PC-3 (cell line): ENCODE data around the gene PPM1L. TPM values are rescaled to one million over a fixed set of nuclear protein-coding genes. Genes with fewer than 3 reads are reported as not detected.

Experiments
- ATAC-seq: fragments of 200-7000 bp; cut with Tn5 transposase; 2 replicates; pipeline ENCODE4 v1.9.1; 2020; ENCODE audit warnings: mild to moderate bottlenecking, moderate library complexity
- BruUV-seq: library from RNA; stranded (reverse); fragments of 400-500 nt; replicated peaks from 2 replicates; lab custom pipeline; 2021; lab: Mats Ljungman, UMichigan
- CTCF ChIA-PET: fragments of 300-600 bp; sonication (Branson Sonifier 250); formaldehyde crosslinking; loops from one replicate; lab custom pipeline; 2022; ENCODE audit warnings: antibody characterized with exemption; lab: Charles Lee
- POLR2A ChIA-PET: fragments of 300-600 bp; sonication (Branson Sonifier 250); formaldehyde crosslinking; loops from one replicate; lab custom pipeline; 2022; ENCODE audit warnings: antibody characterized with exemption; ENCODE audit not compliant: unreplicated experiment; lab: Charles Lee
- DNase-seq: peaks from one replicate; pipeline ENCODE4 v3.0.0-alpha.2; 2015
- H2AFZ ChIP-seq: fragments of 300-600 bp; sonication (generic); 2 replicates; pipeline ENCODE4 v1.6.0; 2016; ENCODE audit warnings: antibody characterized with exemption, low read length
- H3F3A ChIP-seq: fragments of 300-600 bp; sonication (generic); one replicate; pipeline ENCODE4 v1.6.0; 2017; ENCODE audit warnings: antibody characterized with exemption, low read length, control low read depth, mild to moderate bottlenecking; ENCODE audit not compliant: unreplicated experiment
- H3K27ac ChIP-seq: fragments of 300-600 bp; sonication (generic); 2 replicates; pipeline ENCODE4 v1.5.1; 2016; ENCODE audit warnings: mild to moderate bottlenecking, low read length
- H3K27me3 ChIP-seq: fragments of 300-600 bp; sonication (generic); 2 replicates; pipeline ENCODE4 v1.6.1; 2016; ENCODE audit warnings: low read length, mixed read lengths
- H3K36me3 ChIP-seq: fragments of 300-600 bp; sonication (generic); 2 replicates; pipeline ENCODE4 v1.6.1; 2016; ENCODE audit warnings: low read depth, mixed run types, low read length, mixed read lengths
- H3K4me1 ChIP-seq: fragments of 300-600 bp; sonication (generic); 2 replicates; pipeline ENCODE4 v1.5.1; 2016; ENCODE audit warnings: low read length; ENCODE audit not compliant: insufficient read depth
- H3K4me2 ChIP-seq: fragments of 300-600 bp; sonication (generic); 2 replicates; pipeline ENCODE4 v1.6.0; 2016; ENCODE audit warnings: low read length
- H3K4me3 ChIP-seq: fragments of 300-600 bp; sonication (generic); 2 replicates; pipeline ENCODE4 v1.5.1; 2016; ENCODE audit warnings: mild to moderate bottlenecking, low read length, mixed read lengths
- H3K79me2 ChIP-seq: fragments of 300-600 bp; sonication (generic); 2 replicates; pipeline ENCODE4 v1.6.1; 2017; ENCODE audit warnings: low read length, mixed read lengths
- H3K9ac ChIP-seq: fragments of 300-600 bp; sonication (generic); 2 replicates; pipeline ENCODE4 v1.6.0; 2016; ENCODE audit warnings: mild to moderate bottlenecking, low read length
- H3K9me2 ChIP-seq: fragments of 300-600 bp; sonication (generic); replicated peaks from 2 replicates; pipeline ENCODE4 v1.6.1; 2016; ENCODE audit warnings: mixed run types, low read length, mixed read lengths
- H3K9me3 ChIP-seq: fragments of 300-600 bp; sonication (generic); 2 replicates; pipeline ENCODE4 v1.6.1; 2016; ENCODE audit warnings: low read length, mixed read lengths
- H4K20me1 ChIP-seq: fragments of 300-600 bp; sonication (generic); 2 replicates; pipeline ENCODE4 v1.6.1; 2016; ENCODE audit warnings: low read length, mixed read lengths
- EZH2 ChIP-seq: fragments of 300-600 bp; sonication (generic); IDR thresholded peaks from one replicate; pipeline ENCODE4 v1.6.1; 2017; ENCODE audit warnings: antibody characterized with exemption, mild to moderate bottlenecking, low read length; ENCODE audit not compliant: unreplicated experiment
- EZH2phosphoT487 ChIP-seq: fragments of 300-600 bp; sonication (generic); IDR thresholded peaks from 2 replicates; pipeline ENCODE4 v1.6.1; 2018; ENCODE audit warnings: mild to moderate bottlenecking, antibody characterized with exemption, low read length, borderline replicate concordance
- intact Hi-C: fragments of 100-400 bp; cut with micrococcal nuclease; formaldehyde crosslinking; loops from 2 replicates; pipeline ENCODE4 v1.9.0; 2023
- total RNA-seq: library from RNA; depleted of rRNA; stranded (reverse); fragments of >200 nt; gene quantifications from 2 replicates; pipeline ENCODE4 v1.2.3, GENCODE V29; 2014
- TF ChIP-seq, protein P1 (sequence below): fragments of 300-600 bp; sonication (generic); conservative IDR thresholded peaks from 2 replicates; pipeline ENCODE4 v1.5.1; 2017; ENCODE audit warnings: antibody characterized with exemption, low read depth, mild to moderate bottlenecking, low read length

PPM1L gene
- total RNA-seq, 1 experiment from 2014 or later = 7.0 TPM

DNA sequence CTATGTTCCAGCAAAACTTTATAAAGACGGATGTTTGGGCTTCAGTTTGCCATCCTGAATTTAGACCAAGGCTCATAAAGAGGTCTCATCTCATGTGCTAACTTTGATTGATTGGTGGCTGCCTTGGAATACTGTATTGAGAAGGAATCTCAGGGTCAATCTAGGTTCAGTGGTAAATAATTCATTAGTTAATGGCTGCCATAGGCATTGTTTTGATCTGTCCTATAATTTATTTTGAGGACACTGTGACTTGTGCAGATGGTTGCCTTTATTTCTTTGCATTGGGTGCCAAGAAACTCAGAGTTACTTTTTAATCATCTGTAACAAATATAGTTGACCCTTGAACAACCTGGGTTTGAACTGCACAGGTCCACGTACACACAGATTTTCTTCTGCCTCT lies 189.3 kb downstream of the PPM1L start:
- Histone ChIP-seq H2AFZ (no peak overlapping the region), H4K20me1 (no peaks in the 10 kb centered on the region), H3F3A (no peaks in the 10 kb centered on the region), H3K9me2 (no peaks in the 10 kb centered on the region), H3K4me3 (no peak overlapping the region), H3K9ac (no peak overlapping the region), H3K27ac (no peak overlapping the region), H3K36me3 (no peaks in the 10 kb centered on the region), H3K4me1 (no peaks in the 10 kb centered on the region), H3K79me2 (no peaks in the 10 kb centered on the region), H3K9me3 (no peaks in the 10 kb centered on the region), H3K4me2 (no peak overlapping the region), H3K27me3 (no peaks in the 10 kb centered on the region)
- TF ChIP-seq EZH2phosphoT487 (no peak), EZH2 (no peak)
- TF ChIP-seq, protein P1, sequence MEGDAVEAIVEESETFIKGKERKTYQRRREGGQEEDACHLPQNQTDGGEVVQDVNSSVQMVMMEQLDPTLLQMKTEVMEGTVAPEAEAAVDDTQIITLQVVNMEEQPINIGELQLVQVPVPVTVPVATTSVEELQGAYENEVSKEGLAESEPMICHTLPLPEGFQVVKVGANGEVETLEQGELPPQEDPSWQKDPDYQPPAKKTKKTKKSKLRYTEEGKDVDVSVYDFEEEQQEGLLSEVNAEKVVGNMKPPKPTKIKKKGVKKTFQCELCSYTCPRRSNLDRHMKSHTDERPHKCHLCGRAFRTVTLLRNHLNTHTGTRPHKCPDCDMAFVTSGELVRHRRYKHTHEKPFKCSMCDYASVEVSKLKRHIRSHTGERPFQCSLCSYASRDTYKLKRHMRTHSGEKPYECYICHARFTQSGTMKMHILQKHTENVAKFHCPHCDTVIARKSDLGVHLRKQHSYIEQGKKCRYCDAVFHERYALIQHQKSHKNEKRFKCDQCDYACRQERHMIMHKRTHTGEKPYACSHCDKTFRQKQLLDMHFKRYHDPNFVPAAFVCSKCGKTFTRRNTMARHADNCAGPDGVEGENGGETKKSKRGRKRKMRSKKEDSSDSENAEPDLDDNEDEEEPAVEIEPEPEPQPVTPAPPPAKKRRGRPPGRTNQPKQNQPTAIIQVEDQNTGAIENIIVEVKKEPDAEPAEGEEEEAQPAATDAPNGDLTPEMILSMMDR = no peak
- no peak for DNase-seq
- ChIA-PET CTCF (no interaction called here), POLR2A (no interaction called here)
- ATAC-seq = no peak
- BruUV-seq = no TSS peak
- intact Hi-C loops = no loop called here

DNA sequence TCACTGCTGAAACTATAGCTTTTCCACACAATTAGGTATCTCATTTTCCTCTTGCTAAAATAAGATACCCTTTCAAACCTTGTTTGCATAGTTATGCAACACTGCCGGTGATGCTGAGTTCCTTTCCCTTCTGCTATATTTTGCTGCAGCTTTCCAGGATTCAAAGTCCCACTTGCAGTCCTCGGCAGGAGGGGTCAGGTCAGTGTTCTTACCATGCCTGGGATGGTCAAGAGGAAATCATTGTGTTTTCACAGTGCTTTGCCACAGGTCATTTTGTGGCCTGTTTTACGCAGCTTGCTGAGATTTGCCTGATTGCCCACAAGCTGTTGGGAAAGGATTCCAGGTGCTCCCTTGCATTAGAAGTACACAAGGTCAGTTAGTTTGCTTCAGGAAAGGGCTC lies 192.2 kb downstream of the PPM1L start:
- TF ChIP-seq, protein P1 = no peak
- TF ChIP-seq EZH2 = no peak
- no peak for TF ChIP-seq EZH2phosphoT487
- no peaks in the 10 kb centered on the region for H3K79me2 ChIP-seq
- H3K36me3 ChIP-seq = no peaks in the 10 kb centered on the region
- DNase-seq = no peak
- no peaks in the 10 kb centered on the region for H3K9me2 ChIP-seq
- ChIA-PET CTCF (no interaction called here), POLR2A (no interaction called here)
- H3F3A ChIP-seq = no peaks in the 10 kb centered on the region
- no peak overlapping the region for H3K27ac ChIP-seq
- H3K9ac ChIP-seq = no peak overlapping the region
- ATAC-seq = no peak
- no peaks in the 10 kb centered on the region for H4K20me1 ChIP-seq
- no TSS peak for BruUV-seq
- H3K4me1 ChIP-seq = no peaks in the 10 kb centered on the region
- H3K9me3 ChIP-seq = no peaks in the 10 kb centered on the region
- no peak overlapping the region for H3K4me3 ChIP-seq
- H3K4me2 ChIP-seq = no peak overlapping the region
- H3K27me3 ChIP-seq = no peaks in the 10 kb centered on the region
- H2AFZ ChIP-seq = no peak overlapping the region
- intact Hi-C loops = no loop called here

DNA sequence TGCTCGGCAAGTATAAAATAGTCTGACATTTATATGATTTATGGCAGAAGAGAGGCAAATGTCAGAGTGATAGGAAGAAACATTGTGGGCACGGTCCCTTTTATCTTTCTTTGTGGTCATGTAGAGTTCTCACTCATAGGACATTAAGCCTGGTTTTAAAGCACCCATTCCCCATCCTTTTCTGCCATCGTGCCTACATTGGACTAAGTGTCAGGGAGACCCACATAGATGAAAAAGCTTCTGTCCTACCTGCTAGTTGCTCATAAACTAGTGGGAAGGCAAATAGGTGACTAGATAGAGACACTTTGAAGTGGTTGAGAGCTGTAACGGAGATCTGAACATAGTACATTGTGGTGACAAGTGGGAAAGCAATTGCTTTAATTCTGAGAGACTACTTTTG lies 193.4 kb downstream of the PPM1L start:
- H3K79me2 ChIP-seq = no peaks in the 10 kb centered on the region
- no peak overlapping the region for H2AFZ ChIP-seq
- DNase-seq (no peak), ATAC-seq (no peak)
- H4K20me1 ChIP-seq = no peaks in the 10 kb centered on the region
- no TSS peak for BruUV-seq
- H3K4me3 ChIP-seq = no peak overlapping the region
- H3K27ac ChIP-seq = no peak overlapping the region
- no peaks in the 10 kb centered on the region for H3K4me1 ChIP-seq
- H3K9me2 ChIP-seq = no peaks in the 10 kb centered on the region
- H3K9me3 ChIP-seq = no peaks in the 10 kb centered on the region
- no peaks in the 10 kb centered on the region for H3K27me3 ChIP-seq
- intact Hi-C loops = no loop called here
- ChIA-PET CTCF (no interaction called here), POLR2A (no interaction called here)
- H3K4me2 ChIP-seq = no peak overlapping the region
- TF ChIP-seq EZH2phosphoT487 = no peak
- no peak overlapping the region for H3K9ac ChIP-seq
- H3K36me3 ChIP-seq = no peaks in the 10 kb centered on the region
- H3F3A ChIP-seq = no peaks in the 10 kb centered on the region
